A549 treated with Mapracorat at 1 μM for 4 hours (cell line): ENCODE data around the gene KIFBP. TPM values are rescaled to one million over a fixed set of nuclear protein-coding genes. Genes with fewer than 3 reads are reported as not detected.

Source experiments
- total RNA-seq: library from RNA; stranded (reverse); fragments of 200-300 nt; extraction: Qiagen RNA extraction; gene quantifications from 5 replicates; pipeline ENCODE4 v1.2.3, GENCODE V29; 2022

Gene KIFBP, protein sequence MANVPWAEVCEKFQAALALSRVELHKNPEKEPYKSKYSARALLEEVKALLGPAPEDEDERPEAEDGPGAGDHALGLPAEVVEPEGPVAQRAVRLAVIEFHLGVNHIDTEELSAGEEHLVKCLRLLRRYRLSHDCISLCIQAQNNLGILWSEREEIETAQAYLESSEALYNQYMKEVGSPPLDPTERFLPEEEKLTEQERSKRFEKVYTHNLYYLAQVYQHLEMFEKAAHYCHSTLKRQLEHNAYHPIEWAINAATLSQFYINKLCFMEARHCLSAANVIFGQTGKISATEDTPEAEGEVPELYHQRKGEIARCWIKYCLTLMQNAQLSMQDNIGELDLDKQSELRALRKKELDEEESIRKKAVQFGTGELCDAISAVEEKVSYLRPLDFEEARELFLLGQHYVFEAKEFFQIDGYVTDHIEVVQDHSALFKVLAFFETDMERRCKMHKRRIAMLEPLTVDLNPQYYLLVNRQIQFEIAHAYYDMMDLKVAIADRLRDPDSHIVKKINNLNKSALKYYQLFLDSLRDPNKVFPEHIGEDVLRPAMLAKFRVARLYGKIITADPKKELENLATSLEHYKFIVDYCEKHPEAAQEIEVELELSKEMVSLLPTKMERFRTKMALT
- 38.4 to 45.4 TPM (median 44.7 TPM) in 5 replicates for total RNA-seq

DNA sequence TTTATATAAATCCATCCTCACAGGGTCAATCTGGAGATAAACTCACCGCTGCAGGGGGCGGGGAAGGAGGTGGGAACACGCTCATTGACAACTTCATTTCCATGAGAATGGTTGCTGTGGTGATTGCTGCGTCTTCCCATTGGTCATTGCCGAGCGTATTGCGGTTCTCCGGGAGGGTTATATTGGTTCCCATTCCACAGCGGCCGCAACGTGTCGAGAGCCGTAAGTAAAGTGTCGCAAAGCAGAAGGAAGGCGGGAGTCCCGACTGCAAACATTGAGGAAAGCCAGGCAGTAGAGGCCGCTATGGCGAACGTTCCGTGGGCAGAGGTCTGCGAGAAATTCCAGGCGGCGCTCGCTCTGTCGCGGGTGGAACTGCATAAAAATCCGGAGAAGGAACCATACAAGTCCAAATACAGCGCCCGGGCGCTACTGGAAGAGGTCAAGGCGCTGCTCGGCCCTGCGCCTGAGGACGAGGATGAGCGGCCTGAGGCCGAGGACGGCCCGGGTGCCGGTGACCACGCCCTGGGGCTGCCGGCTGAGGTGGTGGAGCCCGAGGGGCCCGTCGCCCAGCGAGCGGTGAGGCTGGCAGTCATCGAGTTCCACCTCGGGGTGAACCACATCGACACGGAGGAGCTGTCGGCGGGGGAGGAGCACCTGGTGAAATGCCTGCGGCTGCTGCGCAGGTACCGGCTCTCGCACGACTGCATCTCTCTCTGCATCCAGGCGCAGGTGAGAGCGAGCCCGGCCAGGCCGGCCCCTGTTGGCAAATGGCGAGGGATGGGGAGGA, at the start of gene KIFBP:
Gene KIFBP, plus strand, starts transcription at position 274 of the 787 bp plus-strand sequence. Its CDS starts 30 bp downstream, at position 304.

DNA sequence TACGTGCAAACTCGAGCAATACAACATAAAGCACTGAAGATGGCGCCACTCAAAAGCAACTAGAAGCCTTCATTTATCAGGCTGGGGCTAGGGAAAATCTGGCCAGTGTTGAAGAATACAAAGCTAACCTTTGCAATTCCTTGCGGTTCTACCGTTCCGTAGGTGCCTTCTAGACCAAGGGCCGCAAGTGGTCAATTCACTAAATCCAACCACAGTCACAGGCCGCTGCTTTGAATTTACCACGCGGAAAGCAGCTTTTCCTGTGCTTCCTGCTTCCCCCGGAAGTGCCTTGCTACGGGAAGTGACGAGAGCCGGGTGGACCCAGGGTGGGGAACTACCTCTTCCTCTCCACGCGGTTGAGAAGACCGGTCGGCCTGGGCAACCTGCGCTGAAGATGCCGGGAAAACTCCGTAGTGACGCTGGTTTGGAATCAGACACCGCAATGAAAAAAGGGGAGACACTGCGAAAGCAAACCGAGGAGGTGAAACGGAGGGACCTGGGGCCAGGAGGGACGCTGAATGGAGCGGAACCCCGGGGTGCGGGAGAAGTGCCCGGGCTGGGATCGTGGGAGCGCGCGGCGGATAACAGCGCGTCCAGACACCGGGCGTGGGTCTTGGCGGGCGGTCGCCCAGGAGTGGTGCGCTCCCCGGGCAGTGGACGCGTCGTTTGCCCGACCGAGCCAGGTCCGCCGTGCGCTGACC, 32.6 kb upstream of the KIFBP start, which contains the start of gene DDX21:
Gene DDX21, plus strand, starts transcription at position 339 of the 701 bp plus-strand sequence. Its CDS starts 56 bp downstream, at position 395.

Other genes starting within 250 kb of the KIFBP start
- 0.33 to 0.86 TPM (median 0.60 TPM) in 5 replicates for gene STOX1, start 161.3 kb upstream of the KIFBP start, total RNA-seq
- 30.5 to 38.0 TPM (median 36.0 TPM) in 5 replicates for gene DDX50, start 87.5 kb upstream of the KIFBP start, total RNA-seq
- gene DDX21, start 32.6 kb upstream of the KIFBP start, total RNA-seq = 116 to 145 TPM (median 129 TPM) in 5 replicates
- 75.6 to 114 TPM (median 79.1 TPM) in 5 replicates for gene SRGN, start 99.3 kb downstream of the KIFBP start, total RNA-seq
- gene VPS26A, start 135.4 kb downstream of the KIFBP start, total RNA-seq = 47.7 to 66.3 TPM (median 51.3 TPM) in 5 replicates
- gene SUPV3L1, start 191.4 kb downstream of the KIFBP start, total RNA-seq = 28.8 to 33.7 TPM (median 32.1 TPM) in 5 replicates
- 8.7 to 13.7 TPM (median 10.3 TPM) in 5 replicates for gene HKDC1, start 231.5 kb downstream of the KIFBP start, total RNA-seq